Urothelium cell line (cell line): ENCODE results near the gene TNRC18.
"Not testable (repeated sequence)": the region's sequence is repeated elsewhere in the genome, so short reads cannot be mapped to it uniquely, and the experiment has no call there.

Experiments
- DNase-seq: peaks from one replicate; pipeline ENCODE4 v3.0.0; 2011; ENCODE audit warnings: low spot score, mixed read lengths
- FAIRE-seq: peaks from 2 replicates; lab custom pipeline; 2011; peaks lifted over from hg19 to GRCh38; lab: Jason Lieb, UNC

The TNRC18 gene

GRCh38 chr7:5278766-5279165 is 144.9 kb downstream of the TNRC18 start:
- no peak for FAIRE-seq

GRCh38 chr7:5276611-5277010 is 147.0 kb downstream of the TNRC18 start:
- FAIRE-seq (no peak), DNase-seq (no peak)

More at GRCh38 chr7:5278766-5279165, 144.9 kb downstream of the TNRC18 start:
- no peak for DNase-seq

- not testable (repeated sequence) for DNase-seq, FAIRE-seq
Measured at GRCh38 chr7:5276123-5276522, 147.5 kb downstream of the TNRC18 start.

- not testable (repeated sequence) for DNase-seq, FAIRE-seq
Measured at GRCh38 chr7:5275510-5275909, 148.1 kb downstream of the TNRC18 start.

- not testable (repeated sequence) for FAIRE-seq, DNase-seq
Measured at GRCh38 chr7:5274985-5275431, 148.6 kb downstream of the TNRC18 start.

- DNase-seq (no peak), FAIRE-seq (no peak)
Measured at GRCh38 chr7:5274441-5274840, 149.2 kb downstream of the TNRC18 start.

GRCh38 chr7:5273831-5274405 is 149.7 kb downstream of the TNRC18 start:
- FAIRE-seq, DNase-seq: not testable (repeated sequence)

GRCh38 chr7:5270788-5271187 is 152.8 kb downstream of the TNRC18 start:
- FAIRE-seq, result no peak
- no peak for DNase-seq

- FAIRE-seq, DNase-seq: not testable (repeated sequence)
Measured at GRCh38 chr7:5269992-5270657, 153.5 kb downstream of the TNRC18 start.

- not testable (repeated sequence) for FAIRE-seq, DNase-seq
Measured at GRCh38 chr7:5267829-5268228, 155.8 kb downstream of the TNRC18 start.

- FAIRE-seq, result no peak
- DNase-seq, result no peak
Measured at GRCh38 chr7:5266191-5267028, 157.2 kb downstream of the TNRC18 start.

- FAIRE-seq, result peak; percentile 98
- no peak for DNase-seq
Measured at GRCh38 chr7:5265320-5266190, 158.1 kb downstream of the TNRC18 start.

- not testable (repeated sequence) for FAIRE-seq, DNase-seq
Measured at GRCh38 chr7:5263066-5263465, 160.6 kb downstream of the TNRC18 start.

- peak; percentile 46 for FAIRE-seq
- DNase-seq, result not testable (repeated sequence)
Measured at GRCh38 chr7:5260530-5261068, 163.0 kb downstream of the TNRC18 start.
